HG02840 (cell line): ENCODE data around the gene NXPH3.

ENCODE experiments used
- ATAC-seq: cut with Tn5 transposase; IDR thresholded peaks from one replicate; pipeline ENCODE4 v1.9.1; 2021; ENCODE audit warnings: mild to moderate bottlenecking, moderate library complexity, moderate number of reproducible peaks; ENCODE audit not compliant: unreplicated experiment, low FRiP score

The NXPH3 gene

GRCh38 chr17:49588726-49589576, 13.3 kb downstream of the NXPH3 start:
- ATAC-seq: no peak

GRCh38 chr17:49589577-49589927, 13.9 kb downstream of the NXPH3 start:
- no peak for ATAC-seq

DNA sequence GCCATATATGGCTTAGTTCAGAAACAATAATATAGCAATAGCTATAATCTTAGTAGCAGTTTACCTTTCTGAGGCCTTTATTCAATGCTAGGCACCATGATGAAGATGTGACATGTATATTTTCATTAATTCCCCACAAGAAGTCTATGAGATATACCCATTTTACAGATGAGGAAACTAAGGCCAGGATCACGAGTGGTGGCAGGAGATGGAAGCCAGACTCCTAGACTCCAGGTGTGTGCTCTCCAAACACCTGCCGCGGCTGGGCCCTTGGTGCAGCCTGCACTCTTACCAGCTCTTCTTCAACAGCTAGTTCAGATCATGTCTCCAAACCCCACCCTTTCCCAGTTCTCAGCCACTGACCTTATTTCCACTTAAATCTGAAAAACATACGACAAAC, 15.2 kb downstream of the NXPH3 start:
- no peak for ATAC-seq

GRCh38 chr17:49592263-49592662, 16.6 kb downstream of the NXPH3 start:
- ATAC-seq: no peak

GRCh38 chr17:49595328-49595727, 19.7 kb downstream of the NXPH3 start:
- ATAC-seq: no peak

GRCh38 chr17:49595980-49596379, 20.3 kb downstream of the NXPH3 start:
- ATAC-seq: no peak

DNA sequence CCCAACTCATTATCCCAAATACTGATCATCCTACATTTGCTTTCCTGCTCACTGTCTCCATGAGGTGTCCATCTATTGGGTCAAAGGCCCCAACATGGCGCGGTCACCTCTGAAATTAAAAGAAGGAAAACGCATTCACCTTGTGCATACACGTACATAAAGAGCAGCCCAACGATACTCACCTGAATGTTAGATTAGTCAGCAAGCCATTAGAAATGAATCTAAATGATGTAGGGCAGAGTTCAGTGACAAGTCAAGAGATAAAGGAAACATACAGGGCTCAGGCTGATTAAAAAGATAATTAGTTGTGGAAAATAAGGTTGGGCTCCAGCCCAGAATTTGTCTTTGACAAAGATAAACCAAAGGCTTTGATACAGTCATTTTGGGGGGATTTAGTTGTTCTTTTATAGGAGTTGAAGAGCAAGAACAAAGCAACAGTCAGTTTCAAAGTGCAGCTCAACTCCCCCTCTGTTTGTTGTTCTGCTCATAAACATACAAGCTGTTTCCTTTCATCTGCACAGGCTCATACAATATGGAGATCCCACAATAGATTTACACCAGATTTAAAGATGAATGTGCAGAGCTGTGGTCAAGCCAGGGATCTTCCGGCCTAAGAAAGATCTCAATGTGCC, 21.1 kb downstream of the NXPH3 start:
- no peak for ATAC-seq

- no peak for ATAC-seq
Observed at GRCh38 chr17:49597436-49597835, 21.8 kb downstream of the NXPH3 start.

DNA sequence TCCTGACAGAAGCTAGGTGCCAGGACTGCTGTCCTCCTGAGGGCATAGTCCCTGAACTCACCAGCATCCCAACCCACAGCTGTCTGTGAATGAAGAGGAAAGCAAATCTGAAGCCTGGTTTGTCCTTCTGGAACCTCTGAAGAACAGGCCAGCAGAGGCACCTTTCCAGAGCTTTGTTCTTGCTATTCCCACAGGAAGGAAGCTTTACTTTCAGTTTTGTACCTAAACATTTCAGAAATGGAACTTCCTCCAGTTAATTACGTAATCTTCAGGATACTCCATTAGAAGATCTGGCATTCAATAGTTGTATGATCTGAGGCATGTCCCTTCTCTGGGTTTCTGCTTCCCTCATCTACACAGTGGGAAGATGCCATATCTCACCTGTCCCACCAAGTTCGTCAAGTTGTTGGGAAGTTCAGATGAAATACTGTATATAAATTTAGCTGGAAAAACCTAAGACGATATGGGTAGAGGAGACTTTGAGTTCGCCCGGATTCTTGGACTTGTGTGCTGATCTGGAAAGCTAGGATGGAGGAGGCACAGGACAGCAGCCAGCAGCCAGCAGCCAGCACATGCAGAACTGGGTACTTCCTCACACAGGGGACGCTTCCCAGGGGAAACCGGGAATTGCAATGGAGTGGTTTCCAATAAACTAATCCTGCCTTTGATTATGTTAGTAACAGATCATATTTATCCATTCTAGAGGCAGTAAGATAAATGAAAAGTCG, 22.4 kb downstream of the NXPH3 start:
- no peak for ATAC-seq

- no peak for ATAC-seq
Observed at GRCh38 chr17:49598918-49599317, 23.2 kb downstream of the NXPH3 start.

GRCh38 chr17:49600949-49601348, 25.3 kb downstream of the NXPH3 start:
- no peak for ATAC-seq

GRCh38 chr17:49602783-49603182, 27.1 kb downstream of the NXPH3 start:
- no peak for ATAC-seq

- ATAC-seq: no peak
Observed at GRCh38 chr17:49603238-49603637, 27.6 kb downstream of the NXPH3 start.

DNA sequence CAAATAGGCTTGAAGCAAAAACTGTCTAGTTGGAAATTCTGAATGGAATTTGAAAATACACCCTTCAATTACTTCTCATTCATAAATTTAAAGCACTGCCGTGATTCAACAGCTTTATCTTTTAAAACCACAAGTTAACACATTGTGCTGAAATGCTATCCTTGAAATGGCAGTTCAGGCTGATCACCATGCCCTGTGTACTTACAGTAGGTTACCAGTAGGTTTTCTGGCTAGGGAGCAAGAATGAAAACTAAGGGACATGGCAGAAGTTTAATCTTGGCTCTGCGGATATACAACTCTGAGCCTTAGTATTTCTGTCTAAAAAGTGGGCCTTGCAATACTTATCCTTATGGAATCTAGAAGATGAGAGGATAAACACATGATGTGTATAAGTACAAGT, 28.0 kb downstream of the NXPH3 start:
- no peak for ATAC-seq

DNA sequence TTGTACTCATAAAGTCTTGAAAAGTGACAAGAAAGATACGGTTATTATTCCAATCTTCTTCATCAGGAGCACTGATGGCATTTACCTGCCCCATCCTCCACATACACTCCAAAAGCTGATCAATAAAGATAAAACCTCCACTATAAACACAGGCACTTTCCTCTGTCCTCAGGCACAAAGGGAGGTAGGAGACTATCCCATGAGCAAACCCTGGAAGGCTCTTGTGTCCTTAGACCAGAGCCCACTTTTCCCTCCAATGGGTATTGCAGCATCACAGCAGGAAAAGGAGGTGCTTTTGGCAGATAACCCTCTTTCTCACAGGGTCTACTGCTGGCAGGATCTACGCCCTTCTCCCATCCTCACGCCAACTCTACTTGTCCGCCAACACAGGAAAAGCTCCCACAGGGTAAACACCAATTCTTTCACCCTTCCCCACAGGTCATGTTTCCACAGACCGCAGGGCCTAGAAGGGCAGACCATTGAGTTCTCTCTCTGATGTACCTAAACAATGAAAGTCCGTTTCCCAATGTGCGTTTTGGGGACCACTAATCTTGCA, 28.7 kb downstream of the NXPH3 start:
- no peak for ATAC-seq

GRCh38 chr17:49610883-49611584, 35.4 kb downstream of the NXPH3 start:
- no peak for ATAC-seq

DNA sequence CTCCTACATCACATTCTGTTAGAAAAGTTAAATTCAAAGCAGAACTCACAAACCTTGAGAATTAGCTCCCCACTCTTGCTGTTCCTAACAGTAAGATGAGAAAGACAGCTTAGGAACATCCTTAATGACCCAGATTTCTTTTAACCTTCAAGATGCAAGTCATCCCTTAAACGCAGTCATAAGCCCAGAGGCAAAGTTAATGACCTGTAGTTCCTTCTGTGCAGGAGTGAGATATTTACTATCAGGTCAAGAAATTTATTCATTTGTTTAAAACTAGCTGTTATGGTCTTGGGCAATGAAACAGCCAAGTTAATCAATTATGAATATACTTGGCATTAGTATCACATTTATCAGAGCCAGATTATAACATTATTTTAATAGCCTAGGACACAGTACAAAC, 37.1 kb downstream of the NXPH3 start:
- no peak for ATAC-seq

DNA sequence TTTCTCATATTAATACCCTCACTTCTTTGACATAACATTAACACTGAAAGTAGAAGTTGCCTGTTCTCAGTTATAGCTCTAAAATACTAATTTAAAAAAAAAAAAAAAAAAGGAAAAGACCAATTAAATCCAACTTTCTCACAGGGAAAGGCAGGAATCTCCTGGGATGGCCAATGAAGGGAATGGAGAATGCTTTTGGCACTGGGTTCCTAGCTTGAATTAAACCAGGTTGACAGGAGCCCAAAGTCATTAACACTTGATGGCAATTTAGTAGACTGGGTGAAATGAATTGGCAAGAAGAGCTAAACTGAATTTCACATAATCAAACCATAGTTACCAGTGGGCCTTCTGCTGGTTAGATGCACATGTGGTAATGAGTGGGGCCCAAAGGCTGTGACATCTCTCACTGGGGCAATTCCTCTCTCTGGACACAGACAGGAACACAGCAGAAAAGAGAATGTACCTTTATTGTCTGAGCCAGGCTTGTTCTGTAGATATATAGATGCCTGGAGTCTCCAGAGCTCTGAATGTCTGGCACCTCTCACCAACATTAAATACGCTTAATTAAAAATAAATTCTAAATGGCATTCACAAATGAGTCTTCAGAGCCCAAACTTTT, 37.6 kb downstream of the NXPH3 start:
- no peak for ATAC-seq

- no peak for ATAC-seq
Observed at GRCh38 chr17:49616086-49616485, 40.4 kb downstream of the NXPH3 start.

DNA sequence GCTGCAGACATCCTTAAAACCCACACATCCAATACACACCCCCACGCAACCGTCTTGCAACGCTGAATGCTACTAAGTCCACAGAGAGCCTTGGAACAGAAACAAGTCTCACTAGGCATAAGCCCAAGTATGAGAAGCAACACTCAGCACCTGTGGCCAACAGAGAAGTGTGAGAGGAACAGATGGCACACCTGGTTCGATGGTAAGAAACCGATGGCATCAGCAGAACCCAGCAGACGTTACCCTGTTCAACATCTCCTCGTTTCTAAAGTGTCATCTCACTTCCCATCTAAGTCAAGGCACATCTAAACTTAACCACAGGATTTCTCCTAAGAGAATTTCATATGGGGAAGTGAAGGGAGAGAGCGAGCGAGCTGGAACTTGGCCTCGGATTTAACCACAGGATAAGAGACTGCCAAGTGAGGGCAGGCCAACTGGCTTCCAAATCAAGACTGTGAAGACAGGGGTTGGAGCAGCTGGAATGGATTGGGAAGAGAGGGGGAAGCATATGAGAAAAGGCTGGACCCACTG, 41.0 kb downstream of the NXPH3 start:
- no peak for ATAC-seq
